Measurements from ENCODE around the gene PLD1. TPM values are rescaled to one million over a fixed set of nuclear protein-coding genes. Genes with fewer than 3 reads are reported as not detected.

Gene PLD1
- total and polyA plus RNA-seq, 4 donors: 4.9 to 31.5 (median 18.6) TPM

GRCh38 chr3:171743327-171744157, 66.7 kb downstream of the PLD1 start:
- Histone ChIP-seq H3K27me3 (ENCODE audit: control insufficient read depth in 4 of 4, insufficient read depth in 4 of 4, low read length in 3 of 4) (no peaks in the 10 kb centered on the region), H3K9me3 (ENCODE audit: control insufficient read depth in 4 of 4, low read length in 3 of 4) (no peaks in the 10 kb centered on the region), H3K9ac (ENCODE audit: low read depth in 1 of 2, low read length in 2 of 2) (no peak overlapping the region), H3K27ac (ENCODE audit: low read depth in 1 of 2, low read length in 2 of 2) (no peak overlapping the region), H3K36me3 (ENCODE audit: control insufficient read depth in 4 of 4, insufficient read depth in 3 of 4, low read depth in 1 of 4, low read length in 3 of 4) (peaks cover 0 to 3% (median 0%) of the 10 kb centered on the region in 4 donors), H3K4me1 (ENCODE audit: control insufficient read depth in 4 of 4, insufficient read depth in 4 of 4, low read length in 3 of 4) (peaks cover 0 to 14% (median 2%) of the 10 kb centered on the region in 4 donors), H3K4me3 (ENCODE audit: low read depth in 1 of 3, low read length in 3 of 3) (no peak overlapping the region)
- DNase-seq (ENCODE audit: low spot score): no peak
- TF ChIP-seq HNF4G (IDR thresholded peaks at IDR 0.05) (no peak), CTCF (IDR thresholded peaks at IDR 0.05; ENCODE audit: low read depth, low read length, missing input control) (no peak), TAF1 (conservative IDR thresholded peaks at IDR 0.05) (no peak), YY1 (IDR thresholded peaks at IDR 0.05) (no peak), JUND (IDR thresholded peaks at IDR 0.05) (no peak), NR2F2 (IDR thresholded peaks at IDR 0.05) (no peak)
- 91% methylated on average over 10 of the region's 10 CpGs for WGBS

GRCh38 chr3:171741377-171741776, 68.9 kb downstream of the PLD1 start:
- H3K36me3 ChIP-seq (ENCODE audit: control insufficient read depth in 4 of 4, insufficient read depth in 3 of 4, low read depth in 1 of 4, low read length in 3 of 4): peaks cover 0 to 11% (median 1%) of the 10 kb centered on the region in 4 donors
- WGBS: 52% methylated on average over 2 of the region's 2 CpGs
- H3K4me1 ChIP-seq (ENCODE audit: control insufficient read depth in 4 of 4, insufficient read depth in 4 of 4, low read length in 3 of 4): peaks cover 0 to 14% (median 2%) of the 10 kb centered on the region in 4 donors
- no peak overlapping the region for H3K4me3 ChIP-seq (ENCODE audit: low read depth in 1 of 3, low read length in 3 of 3)
- TF ChIP-seq GABPA (IDR thresholded peaks at IDR 0.05 in 1 of 2, conservative IDR thresholded peaks at IDR 0.05 in 1 of 2): no peak
- no peak for TF ChIP-seq RAD21 (IDR thresholded peaks at IDR 0.05)
- no peak for TF ChIP-seq JUND (IDR thresholded peaks at IDR 0.05)
- no peak for TF ChIP-seq CTCF (IDR thresholded peaks at IDR 0.05; ENCODE audit: low read depth, low read length, missing input control)
- TF ChIP-seq TAF1 (conservative IDR thresholded peaks at IDR 0.05): no peak
- TF ChIP-seq FOXA1 (IDR thresholded peaks at IDR 0.05): no peak
- TF ChIP-seq YY1 (IDR thresholded peaks at IDR 0.05): no peak
- no peak for TF ChIP-seq NR2F2 (IDR thresholded peaks at IDR 0.05)
- no peak for TF ChIP-seq FOXA2 (IDR thresholded peaks at IDR 0.05)
- TF ChIP-seq EGR1 (IDR thresholded peaks at IDR 0.05; ENCODE audit: low read depth in 2 of 2): no peak
- no peak for TF ChIP-seq MAX (IDR thresholded peaks at IDR 0.05)
- no peak for TF ChIP-seq SP1 (IDR thresholded peaks at IDR 0.05)
- no peak overlapping the region for H3K27ac ChIP-seq (ENCODE audit: low read depth in 1 of 2, low read length in 2 of 2)
- H3K9ac ChIP-seq (ENCODE audit: low read depth in 1 of 2, low read length in 2 of 2): no peak overlapping the region
- no peaks in the 10 kb centered on the region for H3K9me3 ChIP-seq (ENCODE audit: control insufficient read depth in 4 of 4, low read length in 3 of 4)
- no peaks in the 10 kb centered on the region for H3K27me3 ChIP-seq (ENCODE audit: control insufficient read depth in 4 of 4, insufficient read depth in 4 of 4, low read length in 3 of 4)
- DNase-seq (ENCODE audit: low spot score): no peak
